ENCODE results near the gene PLEK. TPM values are rescaled to one million over a fixed set of nuclear protein-coding genes. Genes with fewer than 3 reads are reported as not detected.
A peak's percentile ranks its signal among the peaks of the same experiment; 100 is the strongest.

The PLEK gene
- total and polyA plus RNA-seq, 9 of the 15 experiments (the other 6 are each of a cell fraction or from before 2014, with no cell fraction given), result 0.14 to 1.2 (median 0.36) TPM

- TF ChIP-seq TFAP4 (CRISPR knock-in tag; IDR thresholded peaks at IDR 0.05; ENCODE audit: borderline replicate concordance), result peak; percentile 45; the same call in 1 of the 2 replicates
- TF ChIP-seq PKNOX1 (IDR thresholded peaks at IDR 0.05), result peak; percentile 25; the same call in 1 of the 2 replicates
- TF ChIP-seq SIN3A (IDR thresholded peaks at IDR 0.05; ENCODE audit: borderline replicate concordance in 2 of 2, control insufficient read depth in 1 of 2, low read depth in 2 of 2, low read length in 2 of 2), result no peak
- TF ChIP-seq NFIX (CRISPR knock-in tag; IDR thresholded peaks at IDR 0.05; ENCODE audit: low read depth), result peak; percentile 53; the same call in 1 of the 2 replicates
- TF ChIP-seq ZFP36 (IDR thresholded peaks at IDR 0.05; ENCODE audit: low read depth, low read length, partially characterized antibody), result no peak
- no peak for TF ChIP-seq PBX2 (CRISPR knock-in tag; IDR thresholded peaks at IDR 0.05; ENCODE audit: low read depth)
- 0 out of 2 replicates have a peak, but pooled peaks have one; percentile 27 for TF ChIP-seq PBX2 (tag; conservative IDR thresholded peaks at IDR 0.05; ENCODE audit: low read depth)
- TF ChIP-seq EHMT2 (IDR thresholded peaks at IDR 0.05), result peak; percentile 90
- 0 out of 6 replicates have a peak, but pooled peaks of 1 of the 3 experiments have one; percentile 6 for TF ChIP-seq ZBTB11 (CRISPR knock-in tag; IDR thresholded peaks at IDR 0.05)
- peak; percentile 35; the same call in 1 of the 2 replicates for TF ChIP-seq CTBP1 (IDR thresholded peaks at IDR 0.05; ENCODE audit: borderline replicate concordance)
- peak; percentile 78 for TF ChIP-seq ZNF316 (IDR thresholded peaks at IDR 0.05)
- TF ChIP-seq NR2C2 (CRISPR knock-in tag; IDR thresholded peaks at IDR 0.05), result no peak
- TF ChIP-seq NR2C2 (tag; IDR thresholded peaks at IDR 0.05), result peak; percentile 61; the same call in 1 of the 2 replicates
- peak; percentile 30 for TF ChIP-seq SMARCB1 (IDR thresholded peaks at IDR 0.05; ENCODE audit: insufficient read length, low read depth)
- peak in 1 of 2 experiments; percentile 47; a peak in 1 of 4 replicates for TF ChIP-seq KDM1A (IDR thresholded peaks at IDR 0.05)
Observed at GRCh38 chr2:68320118-68320641, 44.9 kb upstream of the PLEK start (continued).
